Panc1 (cell line): ENCODE measurements around the gene GRIK4. TPM values are rescaled to one million over a fixed set of nuclear protein-coding genes. Genes with fewer than 3 reads are reported as not detected.

ENCODE experiments used
- ATAC-seq: fragments of 200-7000 bp; cut with Tn5 transposase; 2 replicates; pipeline ENCODE4 v1.9.1; 2020; ENCODE audit warnings: mild to moderate bottlenecking, moderate library complexity
- BruUV-seq: library from RNA; stranded (reverse); fragments of 400-500 nt; replicated peaks from 2 replicates; lab custom pipeline; 2021; lab: Mats Ljungman, UMichigan
- CTCF ChIA-PET: fragments of 300-600 bp; sonication (Branson Sonifier 250); formaldehyde crosslinking; loops from one replicate; lab custom pipeline; 2022; ENCODE audit warnings: antibody characterized with exemption; lab: Charles Lee
- POLR2A ChIA-PET: fragments of 300-600 bp; sonication (Branson Sonifier 250); formaldehyde crosslinking; loops from one replicate; lab custom pipeline; 2022; ENCODE audit warnings: antibody characterized with exemption; lab: Charles Lee
- DNase-seq: peaks from one replicate; pipeline ENCODE4 v3.0.0-alpha.2; 2010; ENCODE audit warnings: low read depth, low spot score
- H3K27ac ChIP-seq: 2 replicates; pipeline ENCODE4 v1.5.1; 2011; ENCODE audit warnings: mild to moderate bottlenecking, low read length, inconsistent platforms
- H3K27me3 ChIP-seq: fragments of 200-500 bp; sonication (Bioruptor generic); 2 replicates; pipeline ENCODE4 v1.6.0; 2014; ENCODE audit warnings: low read length, inconsistent platforms; ENCODE audit not compliant: control insufficient read depth, insufficient read depth
- H3K36me3 ChIP-seq: fragments of 200-500 bp; sonication (Bioruptor generic); 2 replicates; pipeline ENCODE4 v1.5.1; 2014; ENCODE audit warnings: inconsistent platforms, mild to moderate bottlenecking, low read length, moderate library complexity; ENCODE audit not compliant: control insufficient read depth, insufficient read depth
- H3K4me1 ChIP-seq: 2 replicates; pipeline ENCODE4 v1.5.1; 2011; ENCODE audit warnings: inconsistent platforms, mild to moderate bottlenecking, low read length, moderate library complexity; ENCODE audit not compliant: control insufficient read depth, insufficient read depth
- H3K4me3 ChIP-seq, 2 experiments: 2 replicates each; pipeline ENCODE4 v1.5.1; 2011 to 2012; ENCODE audit warnings: low read depth in 2 of 2, low read length in 2 of 2, mild to moderate bottlenecking in 2 of 2, inconsistent platforms in 1 of 2, moderate library complexity in 1 of 2
- H3K9me3 ChIP-seq: fragments of 200-500 bp; sonication (Bioruptor generic); 2 replicates; pipeline ENCODE4 v1.5.1; 2014; ENCODE audit warnings: low read depth, mild to moderate bottlenecking, inconsistent platforms, low read length, moderate library complexity; ENCODE audit not compliant: control insufficient read depth, insufficient read depth
- POLR2AphosphoS5 ChIP-seq: IDR thresholded peaks from 2 replicates; pipeline ENCODE4 v1.6.1; 2012; ENCODE audit warnings: mild to moderate bottlenecking, low read depth, low read length, moderate library complexity
- SIN3A ChIP-seq: IDR thresholded peaks from 2 replicates; pipeline ENCODE4 v1.6.1; 2012; ENCODE audit warnings: low read depth, mild to moderate bottlenecking, low read length, moderate library complexity, borderline replicate concordance; ENCODE audit not compliant: insufficient read depth
- TCF7L2 ChIP-seq: IDR thresholded peaks from 2 replicates; pipeline ENCODE4 v1.6.1; 2011; ENCODE audit warnings: mild to moderate bottlenecking, low read depth, low read length, inconsistent platforms
- in situ Hi-C: cut with HindIII; loops from 2 replicates; pipeline ENCODE4 v1.10.0; 2016; ENCODE audit warnings: low sequenced_read_pairs, low pct_unique_long_range_greater_than_20kb
- intact Hi-C: fragments of 100-400 bp; cut with micrococcal nuclease; formaldehyde crosslinking; loops from one replicate; pipeline ENCODE4 v1.10.0; 2022; ENCODE audit not compliant: unreplicated experiment
- total RNA-seq: library from RNA; stranded (reverse); gene quantifications from one replicate; pipeline ENCODE4 v1.2.1, GENCODE V29; 2021; ENCODE audit not compliant: unreplicated experiment
- TF ChIP-seq, protein P1 (sequence below): fragments of 450-650 bp; IDR thresholded peaks from 2 replicates; pipeline ENCODE4 v1.5.1; 2017; ENCODE audit warnings: mild to moderate bottlenecking
- TF ChIP-seq, protein P2 (sequence below), 2 experiments: IDR thresholded peaks; 2 replicates each; pipeline ENCODE4 v1.6.1; 2011 to 2012; ENCODE audit warnings: low read depth in 2 of 2, control low read depth in 1 of 2, low read length in 1 of 2, mild to moderate bottlenecking in 1 of 2, moderate library complexity in 1 of 2; ENCODE audit not compliant: insufficient read depth in 1 of 2

The GRIK4 gene
- total RNA-seq, 1 experiment from 2014 or later, result 0.62 TPM

- no peak for TF ChIP-seq POLR2AphosphoS5
- TF ChIP-seq, protein P1, sequence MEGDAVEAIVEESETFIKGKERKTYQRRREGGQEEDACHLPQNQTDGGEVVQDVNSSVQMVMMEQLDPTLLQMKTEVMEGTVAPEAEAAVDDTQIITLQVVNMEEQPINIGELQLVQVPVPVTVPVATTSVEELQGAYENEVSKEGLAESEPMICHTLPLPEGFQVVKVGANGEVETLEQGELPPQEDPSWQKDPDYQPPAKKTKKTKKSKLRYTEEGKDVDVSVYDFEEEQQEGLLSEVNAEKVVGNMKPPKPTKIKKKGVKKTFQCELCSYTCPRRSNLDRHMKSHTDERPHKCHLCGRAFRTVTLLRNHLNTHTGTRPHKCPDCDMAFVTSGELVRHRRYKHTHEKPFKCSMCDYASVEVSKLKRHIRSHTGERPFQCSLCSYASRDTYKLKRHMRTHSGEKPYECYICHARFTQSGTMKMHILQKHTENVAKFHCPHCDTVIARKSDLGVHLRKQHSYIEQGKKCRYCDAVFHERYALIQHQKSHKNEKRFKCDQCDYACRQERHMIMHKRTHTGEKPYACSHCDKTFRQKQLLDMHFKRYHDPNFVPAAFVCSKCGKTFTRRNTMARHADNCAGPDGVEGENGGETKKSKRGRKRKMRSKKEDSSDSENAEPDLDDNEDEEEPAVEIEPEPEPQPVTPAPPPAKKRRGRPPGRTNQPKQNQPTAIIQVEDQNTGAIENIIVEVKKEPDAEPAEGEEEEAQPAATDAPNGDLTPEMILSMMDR, result no peak
- TF ChIP-seq, protein P2, sequence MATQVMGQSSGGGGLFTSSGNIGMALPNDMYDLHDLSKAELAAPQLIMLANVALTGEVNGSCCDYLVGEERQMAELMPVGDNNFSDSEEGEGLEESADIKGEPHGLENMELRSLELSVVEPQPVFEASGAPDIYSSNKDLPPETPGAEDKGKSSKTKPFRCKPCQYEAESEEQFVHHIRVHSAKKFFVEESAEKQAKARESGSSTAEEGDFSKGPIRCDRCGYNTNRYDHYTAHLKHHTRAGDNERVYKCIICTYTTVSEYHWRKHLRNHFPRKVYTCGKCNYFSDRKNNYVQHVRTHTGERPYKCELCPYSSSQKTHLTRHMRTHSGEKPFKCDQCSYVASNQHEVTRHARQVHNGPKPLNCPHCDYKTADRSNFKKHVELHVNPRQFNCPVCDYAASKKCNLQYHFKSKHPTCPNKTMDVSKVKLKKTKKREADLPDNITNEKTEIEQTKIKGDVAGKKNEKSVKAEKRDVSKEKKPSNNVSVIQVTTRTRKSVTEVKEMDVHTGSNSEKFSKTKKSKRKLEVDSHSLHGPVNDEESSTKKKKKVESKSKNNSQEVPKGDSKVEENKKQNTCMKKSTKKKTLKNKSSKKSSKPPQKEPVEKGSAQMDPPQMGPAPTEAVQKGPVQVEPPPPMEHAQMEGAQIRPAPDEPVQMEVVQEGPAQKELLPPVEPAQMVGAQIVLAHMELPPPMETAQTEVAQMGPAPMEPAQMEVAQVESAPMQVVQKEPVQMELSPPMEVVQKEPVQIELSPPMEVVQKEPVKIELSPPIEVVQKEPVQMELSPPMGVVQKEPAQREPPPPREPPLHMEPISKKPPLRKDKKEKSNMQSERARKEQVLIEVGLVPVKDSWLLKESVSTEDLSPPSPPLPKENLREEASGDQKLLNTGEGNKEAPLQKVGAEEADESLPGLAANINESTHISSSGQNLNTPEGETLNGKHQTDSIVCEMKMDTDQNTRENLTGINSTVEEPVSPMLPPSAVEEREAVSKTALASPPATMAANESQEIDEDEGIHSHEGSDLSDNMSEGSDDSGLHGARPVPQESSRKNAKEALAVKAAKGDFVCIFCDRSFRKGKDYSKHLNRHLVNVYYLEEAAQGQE (IDR thresholded peaks at IDR 0.05; ENCODE audit: insufficient read depth in 1 of 2, low read depth in 2 of 2, low read length in 1 of 2), result no peak
- no peak for TF ChIP-seq SIN3A
- TF ChIP-seq TCF7L2, result no peak
- no peaks in the 10 kb centered on the region for H3K27me3 ChIP-seq
- BruUV-seq, result no TSS peak
- POLR2A ChIA-PET, result no interaction called here
- H3K9me3 ChIP-seq, result no peaks in the 10 kb centered on the region
- H3K4me1 ChIP-seq, result peaks cover 40% of the 10 kb centered on the region
- CTCF ChIA-PET, result no interaction called here
- H3K4me3 ChIP-seq, result no peak overlapping the region
- H3K36me3 ChIP-seq, result no peaks in the 10 kb centered on the region
- no peak for ATAC-seq
- peak overlapping the region; percentile 85 for H3K27ac ChIP-seq
- intact Hi-C loops, result loop anchor here (10.0 kb wide), 1 partner anchor 121 kb away; no protein-coding TSS in a partner anchor
- in situ Hi-C loops, result no loop called here
- DNase-seq, result no peak
Measured at GRCh38 chr11:120805960-120806555, 294.5 kb downstream of the GRIK4 start.

GRCh38 chr11:120807414-120808150, 296.0 kb downstream of the GRIK4 start:
- ChIA-PET CTCF (interaction anchor here (1.1 kb wide), 2 partner anchors 105 to 123 kb away, joined by 3 to 4 read pairs; no protein-coding TSS in a partner anchor), POLR2A (interaction anchor here (0.8 kb wide), 1 partner anchor 63 kb away, joined by 3 read pairs; no protein-coding TSS in a partner anchor)
- Histone ChIP-seq H3K36me3 (no peaks in the 10 kb centered on the region), H3K9me3 (no peaks in the 10 kb centered on the region), H3K4me3 (peak overlapping the region in 1 of 2 experiments; percentile 23; a peak in 2 of 4 replicates), H3K27me3 (no peaks in the 10 kb centered on the region), H3K27ac (peak overlapping the region; percentile 85), H3K4me1 (peaks cover 40% of the 10 kb centered on the region)
- BruUV-seq, result no TSS peak
- intact Hi-C loops (loop anchor here (10.0 kb wide), 1 partner anchor 123 kb away; no protein-coding TSS in a partner anchor), in situ Hi-C loops (no loop called here)
- DNase-seq (peak; percentile 62), ATAC-seq (peak; percentile 93)
- TF ChIP-seq, protein P1, result no peak
- no peak for TF ChIP-seq POLR2AphosphoS5
- no peak for TF ChIP-seq SIN3A
- no peak for TF ChIP-seq TCF7L2
- TF ChIP-seq, protein P2 (IDR thresholded peaks at IDR 0.05; ENCODE audit: insufficient read depth in 1 of 2, low read depth in 2 of 2, low read length in 1 of 2), result no peak
